Middle frontal gyrus (tissue), 1 donor: ENCODE data around the gene DPYSL4.

Experiments
- DNase-seq: peaks from one replicate; pipeline ENCODE4 v3.0.0-alpha.2; 2015; ENCODE audit warnings: low spot score; ENCODE audit errors: extremely low spot score

Gene DPYSL4

DNA sequence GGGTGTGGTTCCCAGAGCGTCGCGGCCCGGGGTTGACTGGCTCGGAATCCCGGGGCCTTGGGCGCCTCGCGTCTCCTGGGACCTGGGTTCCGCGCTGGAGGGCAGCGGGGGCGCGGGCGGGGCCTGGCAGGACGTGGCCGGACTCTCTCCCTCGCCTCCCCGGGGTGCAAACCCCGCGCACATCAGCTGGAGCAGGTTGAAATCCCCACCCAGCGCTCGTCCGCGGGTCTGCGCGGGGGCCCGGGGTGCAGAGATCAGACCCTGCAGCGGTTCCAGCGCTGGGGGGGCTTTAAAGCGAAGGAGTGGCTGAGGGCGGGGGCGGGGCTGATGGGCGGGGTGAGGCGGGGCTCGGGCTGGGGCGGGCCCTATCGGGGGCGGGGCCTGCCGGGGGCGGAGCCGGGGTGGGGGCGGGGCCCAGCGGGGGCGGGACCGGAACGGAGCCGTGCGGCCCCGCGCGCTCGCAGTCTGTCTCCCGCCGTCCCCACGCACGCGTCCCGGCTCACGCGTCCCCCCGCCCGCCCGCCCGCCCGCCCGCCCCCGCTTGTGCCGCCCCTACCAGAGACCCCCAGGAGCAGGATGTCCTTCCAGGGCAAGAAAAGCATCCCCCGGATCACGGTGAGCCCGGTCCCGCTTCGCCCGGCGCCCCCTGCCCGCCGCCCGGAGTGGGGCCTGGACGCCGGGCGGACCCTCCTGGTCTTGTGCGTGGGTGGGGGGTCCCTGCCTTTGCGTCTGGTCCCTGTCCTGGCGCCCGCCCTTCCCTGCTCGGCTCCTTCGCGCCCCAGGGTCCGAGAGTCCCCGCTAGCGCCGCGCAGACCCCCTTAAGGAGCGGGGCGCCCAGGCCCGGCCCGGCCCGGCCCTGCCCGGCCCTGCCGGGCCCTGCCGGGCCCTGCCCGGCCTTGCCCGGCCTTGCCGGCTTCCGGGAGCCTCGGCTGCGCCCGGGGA, at the start of gene DPYSL4:
DPYSL4 (plus strand) TSS at position 461 of the 942 bp plus-strand sequence; CDS start at position 577, 116 bp downstream.
- no peak for DNase-seq

- no peak for DNase-seq
Observed at GRCh38 chr10:132137111-132138072, 49.4 kb upstream of the DPYSL4 start.

DNA sequence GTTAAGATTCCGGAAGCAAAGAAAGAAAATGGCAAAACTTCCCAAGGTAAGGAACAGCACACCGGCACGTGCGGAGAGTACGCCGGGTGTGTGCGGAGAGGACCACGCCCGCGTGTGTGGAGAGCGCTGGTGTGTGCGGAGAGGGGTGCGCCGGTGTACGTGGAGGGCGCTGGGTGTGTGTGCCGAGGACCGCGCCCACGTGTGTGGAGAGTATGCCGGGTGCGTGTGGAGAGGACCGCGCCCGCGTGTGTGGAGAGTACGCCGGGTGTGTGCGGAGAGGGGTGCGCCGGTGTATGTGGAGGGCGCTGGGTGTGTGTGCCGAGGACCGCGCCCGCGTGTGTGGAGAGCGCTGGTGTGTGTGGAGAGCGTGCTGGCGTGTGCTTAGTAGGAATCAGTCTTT, 48.6 kb upstream of the DPYSL4 start:
- no peak for DNase-seq

- no peak for DNase-seq
Observed at GRCh38 chr10:132138596-132138995, 48.2 kb upstream of the DPYSL4 start.

DNA sequence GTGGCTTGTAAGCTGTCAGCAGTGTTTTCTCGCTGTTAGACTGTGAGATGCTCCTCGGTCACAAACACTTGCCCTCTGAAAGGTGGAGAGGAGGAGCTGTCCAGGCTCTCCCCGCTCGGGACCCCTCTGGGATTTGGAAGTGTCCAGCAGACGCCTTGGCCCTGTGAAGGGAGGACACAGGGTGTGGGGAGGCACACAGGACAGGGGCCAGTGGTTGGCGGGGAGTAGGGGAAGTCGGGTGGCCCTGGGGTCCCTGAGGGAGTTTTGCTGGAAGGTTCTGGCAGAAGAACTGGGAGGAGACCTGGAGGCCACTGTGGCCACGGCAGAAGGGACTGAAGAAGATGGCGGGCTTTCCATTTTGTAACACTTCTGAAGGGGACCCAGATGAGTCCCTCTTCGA, 47.2 kb upstream of the DPYSL4 start:
- DNase-seq, result no peak

DNA sequence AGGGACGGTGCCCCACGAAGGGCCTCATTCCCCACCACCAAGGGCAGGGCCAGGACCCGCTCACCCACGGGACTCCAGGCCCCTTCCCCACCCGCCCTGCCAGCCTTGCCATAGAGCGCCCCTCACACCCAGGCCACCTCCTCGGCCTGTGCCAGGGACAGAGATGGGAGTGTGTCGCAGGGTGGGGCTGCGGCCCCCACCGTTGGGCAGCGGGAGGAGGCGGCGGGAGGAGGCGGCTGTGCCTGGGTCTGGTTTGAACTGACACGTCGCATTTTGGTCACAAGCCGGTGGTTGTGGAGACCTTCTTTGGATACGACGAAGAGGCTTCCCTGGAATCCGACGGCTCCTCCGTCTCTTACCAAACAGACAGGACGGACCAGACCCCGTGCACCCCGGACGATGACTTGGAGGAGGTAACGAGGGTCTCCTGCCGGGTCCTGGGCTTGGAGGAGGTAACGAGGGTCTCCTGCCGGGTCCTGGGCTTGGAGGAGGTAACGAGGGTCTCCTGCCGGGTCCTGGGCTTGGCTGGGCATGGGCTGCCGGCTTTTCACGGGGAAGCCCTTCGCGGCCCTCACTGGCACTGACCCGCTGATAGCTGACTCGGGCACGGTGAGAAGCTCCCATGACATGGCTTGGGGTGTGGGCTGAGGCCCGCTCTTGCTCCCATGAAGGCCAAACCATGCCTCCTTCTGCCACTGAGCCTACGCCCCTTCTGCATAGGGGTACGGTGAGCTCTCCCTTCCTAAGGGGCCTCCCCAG, 46.4 kb upstream of the DPYSL4 start:
- DNase-seq, result no peak

DNA sequence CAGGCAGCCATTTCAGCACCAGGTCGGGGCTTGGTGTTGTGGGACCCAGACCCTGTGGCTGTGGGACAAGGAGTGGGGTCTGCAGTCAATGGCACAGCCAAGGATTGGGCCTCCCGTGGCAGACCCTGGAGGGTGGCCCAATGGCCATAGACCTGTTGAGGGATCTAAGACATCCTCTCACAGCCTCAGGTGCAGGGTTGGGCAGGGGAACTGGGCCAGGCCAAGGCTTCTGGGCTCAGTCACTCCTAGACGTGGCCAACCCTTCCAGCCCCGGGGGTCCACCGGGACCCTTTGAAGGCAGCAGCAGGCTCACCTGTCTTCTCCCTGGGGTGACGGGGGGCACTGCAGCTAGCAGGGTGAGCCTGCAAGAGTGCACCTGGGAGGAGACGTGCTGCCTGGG, 45.7 kb upstream of the DPYSL4 start:
- no peak for DNase-seq

- no peak for DNase-seq
Observed at GRCh38 chr10:132141526-132142395, 45.0 kb upstream of the DPYSL4 start.

DNA sequence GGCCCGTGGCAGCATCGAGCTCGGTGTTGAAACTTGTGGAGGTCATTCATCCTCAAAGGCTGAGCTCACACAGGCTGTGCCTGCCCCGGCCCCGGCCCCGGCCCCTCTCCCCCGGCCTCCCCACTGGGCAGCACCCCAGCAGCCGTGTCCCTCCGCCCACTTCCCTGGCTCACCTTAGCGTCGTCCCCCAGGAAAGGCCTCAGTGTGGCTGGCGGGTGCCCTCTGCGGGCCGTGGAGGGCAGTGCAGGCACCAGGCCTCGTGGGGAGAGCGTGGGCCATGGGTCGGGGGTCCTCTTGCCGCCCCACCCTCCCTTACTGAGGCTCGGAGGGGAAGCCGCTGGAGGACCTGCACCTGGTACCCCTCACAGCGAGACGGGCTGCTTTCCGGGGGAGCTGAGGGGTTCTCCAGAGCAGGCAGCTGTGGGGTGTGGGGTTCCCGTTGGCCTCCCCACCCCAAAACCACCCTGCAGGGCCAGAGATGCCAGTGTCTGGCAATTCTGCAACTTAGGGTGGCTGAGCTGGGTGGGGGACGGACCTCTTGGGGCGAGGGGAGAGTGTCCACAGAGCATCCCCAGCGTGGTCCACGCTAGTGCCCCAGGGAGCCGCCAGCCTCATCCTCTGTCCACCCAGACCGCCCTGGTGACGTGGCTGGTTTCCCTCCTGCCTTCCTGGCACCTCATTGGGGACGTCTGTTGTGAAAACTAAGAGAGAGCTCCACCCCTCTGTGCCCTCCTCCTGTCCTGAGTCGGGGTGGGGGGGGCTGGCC, 44.2 kb upstream of the DPYSL4 start:
- peak; percentile 33 for DNase-seq

DNA sequence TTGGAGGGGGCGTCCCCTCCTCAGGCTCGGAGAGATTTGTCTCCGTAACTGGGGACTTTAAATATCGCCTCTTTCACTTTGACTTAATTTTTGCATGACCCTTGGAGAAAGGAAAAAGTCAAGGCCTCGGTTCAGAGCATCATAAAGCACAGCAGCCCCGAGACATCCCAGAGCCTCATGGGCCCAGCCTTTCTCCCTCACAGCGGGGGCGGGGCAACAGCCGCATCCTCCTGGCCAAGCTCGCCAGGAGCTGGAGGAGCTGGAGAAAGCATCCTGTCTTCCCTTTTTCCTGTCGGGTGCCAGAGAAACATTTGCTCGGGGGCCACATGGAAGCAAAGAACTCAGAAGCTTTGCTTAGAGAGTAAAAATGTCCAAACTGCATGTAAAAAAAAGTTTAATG, 43.6 kb upstream of the DPYSL4 start:
- peak; percentile 33 for DNase-seq

GRCh38 chr10:132144086-132144485, 42.7 kb upstream of the DPYSL4 start:
- DNase-seq, result no peak

- DNase-seq, result no peak
Observed at GRCh38 chr10:132145002-132145401, 41.7 kb upstream of the DPYSL4 start.

GRCh38 chr10:132145521-132146185, 41.1 kb upstream of the DPYSL4 start:
- DNase-seq, result no peak

DNA sequence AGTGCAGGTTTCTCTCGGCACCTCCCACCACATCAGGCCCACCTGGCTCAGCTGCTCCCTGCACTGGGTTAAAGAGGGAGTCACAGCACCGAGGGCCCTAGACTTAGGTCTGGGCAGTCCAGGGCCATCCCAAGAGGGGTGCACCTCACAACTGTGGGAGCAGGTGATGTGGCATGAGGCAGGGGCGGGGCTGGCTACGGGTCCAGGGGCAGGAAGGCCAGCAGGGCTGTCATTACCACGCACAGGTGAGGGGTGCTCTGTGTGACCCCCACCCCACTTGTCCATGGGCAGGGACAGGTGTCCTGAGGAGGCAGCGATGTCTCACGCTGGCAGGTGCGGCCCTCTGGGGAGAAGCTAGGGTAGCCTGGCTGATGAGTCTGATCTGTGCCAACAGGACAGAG, 40.5 kb upstream of the DPYSL4 start:
- no peak for DNase-seq

GRCh38 chr10:132146941-132147915, 39.5 kb upstream of the DPYSL4 start:
- DNase-seq, result no peak

GRCh38 chr10:132148261-132149251, 38.2 kb upstream of the DPYSL4 start:
- no peak for DNase-seq

- DNase-seq, result no peak
Observed at GRCh38 chr10:132149271-132149670, 37.5 kb upstream of the DPYSL4 start.
